Measurements from ENCODE around the gene CD164L2.

Gene CD164L2

DNA sequence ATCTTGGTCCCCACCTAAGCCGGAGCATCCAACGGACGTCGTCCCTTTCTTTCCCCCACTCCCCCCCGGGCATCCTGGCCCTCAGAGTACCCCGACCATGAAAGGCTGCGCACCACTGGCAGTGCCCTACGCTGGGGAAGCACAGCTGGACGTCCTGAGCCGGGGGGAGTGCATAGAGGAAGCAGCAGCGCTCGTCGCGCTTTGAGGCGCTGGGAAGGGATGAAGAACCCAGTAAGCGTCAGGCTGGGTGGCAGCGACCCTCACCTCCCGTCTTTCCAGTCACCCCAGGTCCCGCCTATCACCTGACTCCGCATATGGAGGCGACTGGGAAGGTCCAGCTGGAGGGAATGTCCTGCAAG lies 22.1 kb downstream of the CD164L2 start:
- no peak for DNase-seq

DNA sequence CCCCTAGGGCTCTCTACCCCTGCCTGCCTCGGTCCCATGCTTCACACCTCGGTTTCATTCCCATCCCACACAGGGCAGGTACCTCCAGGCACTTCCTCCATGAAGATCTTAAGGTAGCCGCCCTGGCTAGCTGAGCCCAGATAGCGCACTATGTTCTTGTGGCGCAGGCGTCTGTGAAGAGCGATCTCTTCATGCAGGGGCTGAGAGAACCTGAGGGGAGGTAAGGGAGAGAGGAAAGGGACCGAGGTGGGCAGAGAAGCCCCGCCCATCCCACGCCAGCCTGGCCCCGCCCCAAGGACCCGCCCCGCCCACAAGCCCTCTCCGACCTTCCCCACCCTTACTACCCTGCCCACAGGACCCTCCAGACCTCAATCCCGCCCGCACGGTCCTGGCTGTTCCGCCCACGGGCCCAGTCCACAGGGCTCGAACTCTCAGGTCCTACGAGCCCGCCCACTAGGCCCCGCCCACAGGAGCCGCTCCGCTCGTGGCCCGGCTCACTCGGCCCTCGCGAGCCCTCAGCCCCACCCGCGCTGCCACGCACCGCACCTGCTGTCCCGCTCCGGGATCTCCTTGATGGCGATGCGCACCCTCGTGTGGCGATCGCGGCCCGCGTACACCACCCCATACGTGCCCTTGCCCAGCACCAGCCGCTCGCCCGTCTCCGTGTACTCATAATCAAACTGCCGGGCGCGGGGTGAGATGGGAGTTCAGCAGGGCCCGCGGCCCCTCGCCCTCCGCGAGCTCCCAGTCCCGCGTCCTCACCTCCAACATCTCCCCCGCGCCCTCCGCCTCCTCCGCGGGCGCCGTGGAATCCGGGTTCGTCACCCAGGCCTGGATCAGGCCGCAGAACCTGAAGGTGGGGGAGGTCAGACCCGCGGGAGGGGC lies 22.7 kb downstream of the CD164L2 start:
- DNase-seq: no peak

- DNase-seq: no peak
Observed at GRCh38 chr1:27359822-27360158, 23.3 kb downstream of the CD164L2 start.

DNA sequence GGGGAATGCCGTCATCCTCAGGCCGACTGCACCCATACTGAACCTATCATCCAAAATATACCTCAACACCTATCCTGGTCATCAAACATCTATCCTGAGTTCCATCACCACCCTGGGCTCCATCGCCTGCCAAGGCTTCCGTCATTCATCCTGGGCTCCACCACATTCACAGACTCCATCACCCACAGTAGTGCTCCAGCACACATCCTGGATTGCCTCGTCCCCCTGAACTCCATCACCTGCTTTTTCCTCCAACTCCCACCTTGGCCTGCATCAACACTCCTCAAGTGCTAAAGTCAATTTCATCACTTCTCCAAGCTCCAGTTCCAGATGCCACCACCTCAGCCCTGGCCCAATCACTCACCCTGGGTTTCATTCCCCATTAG lies 24.2 kb downstream of the CD164L2 start:
- no peak for DNase-seq

- no peak for DNase-seq
Observed at GRCh38 chr1:27358038-27358927, 24.9 kb downstream of the CD164L2 start.

DNA sequence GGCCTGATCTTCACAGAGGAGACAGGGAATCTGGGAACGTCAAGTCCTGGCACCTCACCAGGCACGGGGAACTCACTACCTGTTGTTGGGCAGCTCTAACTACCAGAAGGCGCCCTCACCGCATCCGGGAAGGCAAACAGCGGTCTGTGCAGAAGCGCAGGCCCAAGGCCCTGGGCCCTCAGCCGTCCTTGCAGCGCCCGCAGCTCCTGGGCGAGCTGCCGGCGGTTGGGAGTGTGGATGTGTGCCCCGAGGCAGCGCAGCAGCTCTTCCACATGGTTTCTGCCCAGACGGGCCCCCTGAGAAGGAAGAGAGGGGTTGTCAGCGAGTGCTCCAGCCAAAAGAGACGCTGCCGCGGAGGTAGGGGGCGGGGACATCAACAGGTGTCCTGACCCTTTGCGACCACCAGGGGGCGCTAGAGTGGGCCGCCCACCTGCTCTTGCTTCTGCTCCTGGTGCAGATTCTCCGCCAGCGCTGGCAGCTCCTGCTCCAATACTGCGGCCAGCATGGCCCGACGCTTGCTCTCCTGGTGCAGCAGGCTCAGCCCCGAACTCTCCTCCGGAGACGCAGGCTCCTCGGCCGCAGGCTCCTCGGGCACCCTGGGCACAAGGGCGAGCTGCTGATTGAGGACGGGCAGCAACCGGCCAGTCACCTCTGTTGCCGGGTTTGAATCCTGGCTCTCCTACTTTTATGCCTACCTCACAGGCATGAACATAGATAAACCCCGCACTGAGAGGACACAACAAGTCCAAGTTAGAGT lies 25.7 kb downstream of the CD164L2 start:
- no peak for DNase-seq

- no peak for DNase-seq
Observed at GRCh38 chr1:27356619-27357280, 26.4 kb downstream of the CD164L2 start.

DNA sequence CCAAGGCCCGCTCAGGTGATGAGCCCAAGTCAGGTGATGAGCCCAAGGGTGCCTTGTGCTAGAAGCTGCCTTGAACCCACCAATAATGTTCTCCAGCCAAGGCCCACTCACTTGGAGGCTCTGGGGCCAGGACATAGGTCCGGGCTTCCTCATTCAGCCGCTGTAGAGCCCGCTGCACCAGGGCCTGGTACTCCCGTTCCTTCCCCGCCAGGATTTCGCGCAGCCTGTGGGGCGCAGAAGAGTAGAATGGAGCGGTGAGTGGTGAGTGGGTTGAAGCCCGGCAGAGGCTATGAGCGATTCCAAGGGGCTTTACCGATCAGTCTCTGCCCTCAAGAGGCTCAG lies 26.9 kb downstream of the CD164L2 start:
- DNase-seq: no peak

DNA sequence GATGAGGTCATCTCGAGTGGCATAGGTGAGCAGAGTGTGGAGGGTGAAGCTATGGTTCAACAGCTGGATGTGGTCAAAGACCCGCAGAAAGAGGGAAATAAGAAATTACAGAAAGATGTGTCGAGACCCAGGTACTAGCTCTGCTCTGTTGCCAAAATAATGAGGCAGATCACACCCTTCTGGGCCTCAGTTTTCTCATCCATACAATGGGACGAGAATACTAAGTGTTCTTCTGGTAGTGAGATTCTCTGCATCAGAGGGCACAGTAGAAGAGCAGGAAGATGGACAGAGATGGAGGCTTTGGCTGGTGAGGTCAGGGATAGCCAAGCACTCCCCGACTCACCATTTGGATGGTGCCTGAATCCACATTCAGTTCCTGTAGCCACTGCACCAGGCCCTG lies 27.4 kb downstream of the CD164L2 start:
- DNase-seq: no peak

DNA sequence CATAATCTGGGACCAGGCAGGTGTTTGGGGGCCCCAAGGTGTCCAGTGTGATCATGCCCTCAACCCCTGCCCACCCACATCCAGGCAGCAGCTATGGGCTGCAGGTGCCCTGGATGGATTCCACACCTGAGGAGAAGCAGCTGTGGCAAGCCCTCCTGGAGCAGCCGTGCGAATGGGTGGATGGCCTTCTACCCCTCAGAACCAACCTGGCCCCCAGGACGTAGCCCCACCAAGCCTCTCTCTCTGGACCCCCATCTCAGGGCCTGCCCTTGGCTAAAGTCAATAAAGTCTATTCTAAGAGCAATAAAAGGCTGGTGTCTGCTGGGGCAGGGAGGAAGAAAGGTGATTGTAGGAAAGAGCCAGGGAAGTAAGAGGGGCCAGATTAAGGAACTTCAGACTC lies 29.5 kb downstream of the CD164L2 start:
- DNase-seq: no peak

GRCh38 chr1:27353166-27353565 lies 30.0 kb downstream of the CD164L2 start:
- DNase-seq: no peak

- DNase-seq: no peak
Observed at GRCh38 chr1:27351541-27352107, 31.5 kb downstream of the CD164L2 start.

- no peak for DNase-seq
Observed at GRCh38 chr1:27350663-27351540, 32.2 kb downstream of the CD164L2 start.

DNA sequence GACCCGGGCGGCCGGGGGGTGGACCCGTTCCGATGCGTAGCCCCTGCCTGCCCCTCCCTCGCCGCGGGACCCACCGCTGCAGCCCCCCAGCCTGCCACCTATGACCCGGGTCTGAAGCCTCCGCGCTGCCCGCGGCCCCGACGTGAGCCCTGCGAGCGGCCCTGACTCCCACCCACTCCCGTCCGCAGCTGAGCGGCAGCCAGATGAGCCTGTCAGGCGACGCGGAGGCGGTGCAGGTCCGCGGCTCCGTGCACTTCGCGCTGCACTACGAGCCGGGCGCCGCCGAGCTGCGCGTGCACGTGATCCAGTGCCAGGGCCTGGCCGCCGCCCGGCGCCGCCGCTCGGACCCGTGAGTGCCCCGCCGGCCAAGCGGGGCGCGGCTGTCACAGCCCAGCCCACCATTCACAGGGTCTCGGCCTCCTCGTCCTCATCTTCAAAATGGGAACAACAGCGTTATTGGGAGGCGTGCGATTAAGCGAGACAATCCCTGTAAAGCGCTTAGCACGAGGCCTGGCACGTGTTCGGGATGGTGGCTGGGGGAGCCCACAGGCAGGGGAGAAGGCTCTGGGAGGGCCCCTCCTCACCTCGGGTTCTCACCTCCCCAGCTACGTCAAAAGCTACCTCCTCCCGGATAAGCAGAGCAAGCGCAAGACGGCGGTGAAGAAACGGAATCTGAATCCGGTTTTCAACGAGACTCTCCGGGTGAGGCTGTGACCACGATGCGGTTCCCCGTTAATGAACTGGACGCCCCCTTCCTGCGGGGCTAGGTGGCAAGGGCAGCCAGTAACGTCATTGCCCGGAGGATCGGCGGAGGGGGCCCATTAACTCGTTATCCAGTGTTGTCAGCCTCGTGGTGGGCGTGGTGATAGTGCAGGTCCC lies 33.1 kb downstream of the CD164L2 start:
- no peak for DNase-seq

DNA sequence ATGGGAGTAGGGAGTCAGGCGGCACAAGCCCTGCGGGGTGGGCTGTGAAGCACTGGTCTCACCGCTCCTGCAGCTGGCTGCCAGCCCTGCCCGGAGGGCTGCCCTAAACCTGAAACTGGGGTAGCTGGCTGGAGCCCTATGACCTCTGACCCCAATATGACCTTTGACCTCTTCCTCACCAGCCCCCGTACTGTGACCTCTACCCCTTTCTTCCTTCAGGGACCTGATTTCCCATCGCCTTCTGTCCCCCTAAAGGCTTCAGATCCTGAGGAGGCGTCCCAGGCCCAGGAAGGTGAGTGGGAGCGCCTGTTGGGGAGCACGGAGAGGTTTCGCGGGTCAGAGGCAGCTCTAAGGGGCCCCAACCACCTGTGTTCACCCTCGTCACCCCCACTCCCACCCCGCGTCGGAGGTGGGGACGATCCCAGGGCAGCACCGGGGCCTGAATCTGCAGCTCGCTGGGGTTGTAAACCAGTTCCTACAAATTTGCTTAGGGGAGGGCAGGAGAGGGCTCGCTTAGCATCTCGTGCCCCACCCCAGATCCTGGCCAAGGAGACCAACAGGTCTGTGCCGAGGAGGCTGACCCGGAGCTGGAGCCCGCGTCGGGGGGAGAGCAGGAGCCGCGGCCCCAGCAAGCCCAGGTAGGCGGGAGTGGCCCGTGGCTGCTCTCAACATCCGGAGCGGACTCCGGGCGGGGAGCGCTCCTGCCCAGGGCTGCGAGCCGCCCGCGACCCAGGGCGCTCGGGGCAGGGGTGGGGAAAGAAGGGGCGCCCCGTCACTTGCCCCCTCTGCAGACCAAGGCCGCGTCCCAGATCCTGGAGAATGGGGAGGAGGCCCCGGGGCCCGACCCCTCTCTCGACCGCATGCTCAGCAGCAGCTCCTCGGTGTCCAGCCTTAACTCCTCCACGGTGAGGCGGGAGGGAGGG lies 34.0 kb downstream of the CD164L2 start:
- DNase-seq: no peak

DNA sequence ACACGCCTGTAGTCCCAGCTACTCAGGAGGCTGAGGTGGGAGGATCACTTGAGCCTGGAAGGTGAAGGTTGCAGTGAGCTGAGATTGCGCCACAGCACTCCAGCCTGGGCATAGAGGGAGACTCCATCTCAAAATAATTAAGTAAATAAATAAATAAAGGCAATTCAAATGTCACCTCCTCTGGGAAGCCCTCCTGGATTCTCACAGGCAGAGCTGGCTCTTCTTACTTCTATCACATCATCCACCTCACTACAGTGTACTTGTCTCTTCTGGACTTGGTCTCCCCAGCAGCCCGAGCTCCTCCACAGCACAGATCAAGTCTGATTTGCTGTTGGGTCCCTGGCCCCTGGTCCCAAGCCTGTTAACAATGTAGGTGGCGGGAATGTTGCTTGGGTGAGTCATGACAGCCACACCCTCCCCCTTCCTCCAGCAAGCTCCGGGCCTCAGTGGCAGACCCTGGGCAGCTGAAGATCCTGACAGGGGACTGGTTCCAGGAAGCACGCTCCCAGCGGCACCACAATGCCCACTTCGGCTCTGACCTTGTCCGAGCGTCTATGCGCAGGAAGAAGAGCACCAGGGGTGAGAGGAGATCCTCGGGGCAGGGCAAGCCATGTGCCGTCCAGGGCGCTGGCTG lies 36.0 kb downstream of the CD164L2 start:
- DNase-seq: no peak

- DNase-seq: no peak
Observed at GRCh38 chr1:27346357-27346756, 36.8 kb downstream of the CD164L2 start.

- no peak for DNase-seq
Observed at GRCh38 chr1:27345272-27345671, 37.9 kb downstream of the CD164L2 start.

GRCh38 chr1:27343639-27344025 lies 39.5 kb downstream of the CD164L2 start:
- DNase-seq: no peak
